Right renal pelvis (tissue), 4 donors: Measurements from ENCODE around the gene VTN. TPM values are rescaled to one million over a fixed set of nuclear protein-coding genes. Genes with fewer than 3 reads are reported as not detected.
A peak's percentile ranks its signal among the peaks of the same experiment; 100 is the strongest.
"Not testable (repeated sequence)": the region's sequence is repeated elsewhere in the genome, so short reads cannot be mapped to it uniquely, and the experiment has no call there.

Experiments
- DNase-seq, 4 donors: peaks; one replicate each; pipeline ENCODE4 v3.0.0-alpha.2; 2013; ENCODE audit warnings: low read depth in 4 of 4, low spot score in 3 of 4, missing footprints in 1 of 4
- polyA plus RNA-seq, 4 donors: library from polyadenylated mRNA; unstranded; fragments of 120-200 nt; gene quantifications; one replicate each; pipeline ENCODE4 v1.2.1, GENCODE V29; 2013; ENCODE audit not compliant: insufficient read length in 4 of 4

Gene VTN
- polyA plus RNA-seq, 4 donors = 9.4 to 21.3 (median 15.2) TPM

GRCh38 chr17:28344011-28344410 lies 26.1 kb downstream of the VTN start:
- no peak for DNase-seq

DNA sequence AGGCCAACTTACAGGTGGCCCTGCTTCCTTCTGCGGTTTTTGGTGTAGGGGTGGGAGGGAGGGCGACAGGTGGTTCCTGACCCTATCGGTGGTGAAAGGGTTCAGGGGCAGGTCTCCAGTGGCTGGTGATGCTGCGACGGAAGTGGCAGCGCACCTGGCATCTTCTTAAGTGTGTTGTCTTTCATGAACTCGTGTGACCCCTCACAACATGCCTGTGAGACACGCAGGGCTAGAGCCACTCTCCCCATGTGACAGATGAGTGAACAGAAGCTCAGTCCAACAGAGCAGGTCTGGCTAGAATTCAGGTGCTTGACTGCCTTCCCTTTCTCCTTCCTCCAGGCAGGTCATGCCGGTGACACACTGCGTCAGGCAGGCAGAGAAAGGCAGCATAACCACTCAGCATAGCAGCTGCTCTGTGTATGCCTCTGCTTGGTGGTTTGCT lies 26.6 kb downstream of the VTN start:
- DNase-seq = no peak

DNA sequence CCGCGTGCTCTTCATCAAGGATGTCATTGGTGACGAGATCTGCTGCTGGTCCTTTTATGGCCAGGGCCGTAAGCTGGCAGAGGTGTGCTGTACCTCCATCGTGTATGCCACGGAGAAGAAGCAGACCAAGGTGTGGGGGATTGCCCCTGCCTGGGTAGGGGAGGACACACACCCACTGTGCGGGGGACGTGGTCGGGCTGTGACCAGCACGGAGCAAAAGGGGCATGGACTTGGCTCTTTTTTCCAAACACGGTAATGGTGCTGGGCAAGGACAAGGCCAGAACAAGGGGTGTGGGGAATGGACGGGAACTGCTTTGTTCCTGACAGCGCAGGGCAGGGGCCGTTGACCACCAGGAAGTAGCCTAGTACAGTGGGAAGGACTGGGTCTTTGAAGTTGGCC lies 27.8 kb downstream of the VTN start:
- DNase-seq = no peak

DNA sequence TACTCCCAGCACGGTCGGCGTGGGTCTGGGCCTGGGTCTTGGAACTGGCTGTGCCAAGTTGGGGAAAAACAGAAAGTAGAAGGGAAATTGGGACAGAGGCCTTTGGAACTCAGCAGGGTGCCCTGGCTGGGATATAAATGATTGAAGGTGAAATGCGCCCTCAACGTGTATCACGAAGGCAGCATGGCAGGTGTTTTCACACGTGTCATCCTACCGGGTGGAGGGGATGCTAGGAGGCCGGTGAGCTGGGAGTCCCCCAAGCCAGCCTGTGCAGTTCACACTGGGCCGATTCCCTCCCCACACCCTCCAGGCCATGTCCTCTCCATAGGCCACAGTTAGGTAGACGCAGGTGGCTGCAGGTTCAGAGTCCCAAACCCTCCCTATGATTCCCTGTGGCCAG lies 28.6 kb downstream of the VTN start:
- no peak for DNase-seq

DNA sequence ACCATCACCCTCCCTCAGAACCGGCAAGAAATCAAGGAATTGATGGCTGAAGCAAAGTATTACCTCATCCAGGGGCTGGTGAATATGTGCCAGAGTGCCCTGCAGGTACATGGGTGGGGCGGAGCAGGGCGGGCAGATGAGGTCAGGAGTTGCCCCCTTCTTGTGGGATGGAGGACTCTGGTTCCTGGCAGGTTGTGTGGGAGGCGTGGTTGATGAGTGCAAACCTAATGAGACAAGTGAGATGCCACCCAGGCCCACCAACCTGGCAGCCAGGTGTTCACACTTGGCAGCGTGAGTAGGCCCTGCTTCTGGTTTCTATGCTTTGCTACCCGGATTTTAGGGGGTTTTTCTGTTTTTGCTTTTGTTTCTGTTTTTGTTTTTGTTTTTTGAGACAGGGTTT lies 29.7 kb downstream of the VTN start:
- DNase-seq = no peak

GRCh38 chr17:28339431-28339830 lies 30.7 kb downstream of the VTN start:
- DNase-seq = no peak

DNA sequence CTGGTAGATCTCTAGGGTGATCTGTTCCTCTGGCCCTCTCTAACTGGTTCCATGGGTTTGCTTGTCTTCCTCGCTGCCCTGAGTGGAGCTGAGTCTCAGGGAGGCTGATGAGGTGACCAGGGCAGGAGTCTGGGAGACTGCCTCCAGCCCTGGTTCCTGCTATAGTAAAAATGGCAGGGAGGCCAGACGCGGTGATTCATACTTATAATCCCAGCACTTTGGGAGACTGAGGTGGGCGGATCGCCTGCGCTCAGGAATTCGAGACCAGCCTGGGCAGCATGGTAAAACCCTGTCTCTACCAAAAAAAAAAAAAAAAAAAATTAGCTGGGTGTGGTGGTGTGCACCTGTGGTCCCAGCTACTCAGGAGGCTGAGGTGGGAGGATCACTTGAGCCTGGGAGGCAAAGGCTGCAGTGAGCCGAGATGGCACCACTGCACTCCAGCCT lies 31.3 kb downstream of the VTN start:
- not testable (repeated sequence) for DNase-seq

DNA sequence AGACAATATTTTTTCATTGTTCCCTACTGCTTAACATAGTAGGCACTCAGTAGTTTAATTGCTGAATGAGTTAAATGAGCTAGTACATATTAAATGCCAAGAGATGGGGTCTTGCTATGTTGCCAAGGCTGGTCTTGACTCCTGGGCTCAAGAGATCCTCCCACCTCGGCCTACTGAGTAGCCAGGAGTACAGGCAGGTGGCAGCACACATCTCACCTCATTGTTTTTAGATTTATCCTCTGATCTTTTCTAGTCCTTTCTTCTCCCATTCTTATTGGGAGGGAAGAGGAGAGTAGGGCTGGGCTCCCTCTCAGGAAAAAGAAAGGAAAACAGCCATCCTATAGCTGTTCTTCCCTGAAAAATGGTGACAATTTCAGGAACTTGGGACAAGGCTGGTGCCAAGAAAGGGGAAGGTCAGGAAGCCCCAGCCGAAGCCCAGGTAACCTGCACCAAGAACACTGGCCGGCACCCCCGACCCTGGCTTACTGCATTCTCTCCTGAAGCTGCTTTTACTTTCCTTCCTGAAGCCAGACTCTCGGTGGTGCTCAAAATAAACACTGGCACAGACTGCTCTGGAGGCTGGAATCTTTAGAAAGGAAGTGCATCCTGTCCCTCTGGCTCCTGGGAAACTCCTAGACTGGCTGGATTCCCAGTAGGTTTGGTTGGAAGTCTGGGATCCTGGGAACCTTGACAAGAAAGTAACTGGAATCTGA lies 31.9 kb downstream of the VTN start:
- DNase-seq = no peak

GRCh38 chr17:28335959-28336871 lies 33.9 kb downstream of the VTN start:
- DNase-seq = peak; percentile 48 to 68 (median 64)

DNA sequence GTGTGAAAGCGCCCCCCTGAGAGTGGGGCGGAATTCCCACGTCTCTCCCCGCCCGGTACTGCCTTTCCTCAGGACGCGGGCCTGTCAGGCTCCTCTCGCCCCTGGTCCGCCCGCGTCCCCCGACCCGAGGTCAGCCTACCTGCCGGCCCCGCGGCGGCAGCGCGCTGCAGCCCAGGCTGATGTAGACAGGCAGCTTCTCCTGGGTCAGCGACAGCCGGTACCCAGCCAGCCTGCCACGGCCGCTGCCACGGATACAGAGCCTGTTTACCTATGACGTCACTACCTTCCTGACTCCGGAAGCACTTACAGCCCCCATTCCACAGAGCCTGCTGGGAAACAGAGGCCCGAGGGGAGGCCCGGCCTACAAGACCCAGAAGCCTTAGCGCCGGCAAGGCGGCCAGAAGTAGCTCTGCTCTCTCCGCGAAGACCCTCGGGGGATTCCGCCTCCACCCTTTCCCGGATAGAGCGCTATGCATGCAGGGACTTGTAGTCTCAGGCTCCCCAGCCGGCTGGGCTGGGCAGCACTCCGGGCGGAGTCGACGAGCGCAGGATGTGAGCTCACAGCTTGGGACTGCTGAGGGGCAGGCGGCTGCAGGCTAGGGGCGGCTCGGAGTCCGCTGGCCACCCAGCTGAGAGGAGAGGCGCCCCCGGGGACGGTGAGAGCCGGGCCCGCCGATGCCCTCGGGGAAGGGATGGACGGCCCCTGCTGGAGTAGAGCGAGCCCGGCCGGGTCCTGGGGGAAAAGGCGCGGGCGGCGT lies 34.7 kb downstream of the VTN start, which contains the start of the genes IFT20 and TNFAIP1:
Gene IFT20, minus strand, starts transcription at position 272 of the 758 bp plus-strand sequence. CDS start 3,487 bp downstream, outside the sequence.
Gene TNFAIP1, plus strand, starts transcription at position 561 of the 758 bp plus-strand sequence. CDS start 3,761 bp downstream, outside the sequence.
- DNase-seq = peak; percentile 96 to 99 (median 99)

GRCh38 chr17:28334666-28335200 lies 35.4 kb downstream of the VTN start:
- DNase-seq = no peak

- DNase-seq = no peak
Observed at GRCh38 chr17:28334171-28334570, 35.9 kb downstream of the VTN start.

GRCh38 chr17:28333083-28333746 lies 36.9 kb downstream of the VTN start:
- DNase-seq = no peak

- DNase-seq = no peak
Observed at GRCh38 chr17:28331891-28332420, 38.2 kb downstream of the VTN start.

GRCh38 chr17:28330671-28331070 lies 39.4 kb downstream of the VTN start:
- DNase-seq = no peak

GRCh38 chr17:28328325-28328724 lies 41.8 kb downstream of the VTN start:
- DNase-seq = no peak

- DNase-seq = no peak
Observed at GRCh38 chr17:28327709-28328108, 42.4 kb downstream of the VTN start.

DNA sequence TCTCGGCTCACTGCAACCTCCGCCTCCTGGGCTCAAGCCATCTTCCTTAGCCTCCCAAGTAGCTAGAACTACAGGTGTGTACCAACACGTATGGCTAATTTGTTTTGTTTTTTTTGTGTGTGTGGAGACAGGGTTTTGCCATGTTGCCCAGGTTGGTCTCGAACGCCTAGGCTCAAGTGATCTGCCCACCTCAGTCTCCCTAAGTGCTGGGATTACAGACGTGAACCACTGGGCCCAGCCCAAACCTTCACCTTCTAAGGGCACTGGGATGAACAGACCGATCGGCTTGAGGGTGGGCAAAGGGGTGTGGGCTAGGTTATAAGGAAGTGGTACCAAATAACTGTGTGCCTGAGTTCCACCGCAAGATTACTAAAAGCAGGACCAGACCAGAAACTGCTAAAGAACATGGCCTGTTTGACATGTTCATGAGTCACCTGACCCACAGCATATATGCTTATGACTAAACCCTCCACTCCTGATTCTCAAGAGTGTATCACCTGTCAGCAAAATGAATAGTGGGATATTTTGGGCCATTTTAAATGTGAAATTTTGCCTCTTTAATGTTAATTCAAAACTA lies 43.0 kb downstream of the VTN start:
- DNase-seq = no peak

DNA sequence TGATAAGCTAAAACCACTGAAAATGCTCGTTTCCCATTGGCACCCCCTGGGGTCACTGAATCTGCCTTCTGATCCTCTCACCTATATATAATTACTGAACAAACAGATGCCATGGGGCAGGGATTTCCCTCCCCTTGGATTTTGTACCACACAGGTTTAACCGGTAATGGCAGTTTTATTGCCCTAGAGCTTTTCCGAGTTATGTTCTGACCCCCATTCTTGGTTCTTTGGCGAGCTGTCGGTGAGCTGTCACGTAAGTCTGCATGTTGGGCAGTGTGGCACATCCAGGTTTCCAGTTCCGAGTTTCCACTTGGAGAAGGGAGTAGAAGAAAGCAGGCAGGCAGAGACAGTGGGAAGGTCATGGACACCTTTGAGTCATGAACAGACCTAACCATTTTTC lies 44.0 kb downstream of the VTN start:
- DNase-seq = no peak
